HepG2 (cell line): Measurements from ENCODE around the gene SLA2. TPM values are rescaled to one million over a fixed set of nuclear protein-coding genes. Genes with fewer than 3 reads are reported as not detected.

Experiments
- CHCHD3 ChIP-seq: sonication (generic); formaldehyde crosslinking; IDR thresholded peaks from 2 replicates; pipeline ENCODE4 v1.8.0; 2022; ENCODE audit warnings: mild to moderate bottlenecking, missing genetic modification reagents, moderate library complexity
- DMTF1 ChIP-seq: sonication (generic); formaldehyde crosslinking; IDR thresholded peaks from 2 replicates; pipeline ENCODE4 v1.4.0; 2020; ENCODE audit warnings: mild to moderate bottlenecking, missing genetic modification reagents
- GTF2F1 ChIP-seq: fragments of 150-350 bp; IDR thresholded peaks from 2 replicates; pipeline ENCODE4 v1.6.1; 2014; ENCODE audit warnings: low read length
- IRX3 ChIP-seq: sonication (generic); formaldehyde crosslinking; IDR thresholded peaks from 2 replicates; pipeline ENCODE4 v1.8.1; 2023; ENCODE audit warnings: mild to moderate bottlenecking, low read depth, missing genetic modification reagents, borderline replicate concordance
- MAFK ChIP-seq, 2 experiments: IDR thresholded peaks in 1 of 2; conservative IDR thresholded peaks in 1 of 2; 2 replicates each; pipeline ENCODE4 v1.6.1; 2011; ENCODE audit warnings: improper control_type of control experiment in 2 of 2, low read length in 2 of 2
- MAX ChIP-seq: IDR thresholded peaks from 2 replicates; pipeline ENCODE4 v1.6.1; 2012; ENCODE audit warnings: inconsistent platforms
- MTERF4 ChIP-seq: sonication (generic); formaldehyde crosslinking; IDR thresholded peaks from 2 replicates; pipeline ENCODE4 v1.8.0; 2023; ENCODE audit warnings: mild to moderate bottlenecking, missing genetic modification reagents
- NFE2 ChIP-seq: sonication (generic); formaldehyde crosslinking; IDR thresholded peaks from 2 replicates; pipeline ENCODE4 v1.4.0; 2020; ENCODE audit warnings: missing genetic modification reagents
- REL ChIP-seq: sonication (generic); formaldehyde crosslinking; conservative IDR thresholded peaks from 2 replicates; pipeline ENCODE4 v1.8.0; 2022; ENCODE audit warnings: mild to moderate bottlenecking, missing genetic modification reagents, moderate library complexity
- SMAD9 ChIP-seq: sonication (generic); formaldehyde crosslinking; IDR thresholded peaks from 2 replicates; pipeline ENCODE4 v1.5.1; 2020; ENCODE audit warnings: mild to moderate bottlenecking, missing genetic modification reagents
- SNRNP70 ChIP-seq: fragments of 200-400 bp; formaldehyde crosslinking; IDR thresholded peaks from 2 replicates; pipeline ENCODE4 v1.6.1; 2017; ENCODE audit warnings: mild to moderate bottlenecking, low read depth, low read length, moderate library complexity
- SOX5 ChIP-seq: IDR thresholded peaks from 2 replicates; pipeline ENCODE4 v1.6.1; 2016; ENCODE audit warnings: borderline replicate concordance
- STAT5B ChIP-seq: sonication (generic); formaldehyde crosslinking; IDR thresholded peaks from 2 replicates; pipeline ENCODE4 v1.4.0; 2020; ENCODE audit warnings: missing genetic modification reagents
- THYN1 ChIP-seq: sonication (generic); formaldehyde crosslinking; IDR thresholded peaks from 2 replicates; pipeline ENCODE4 v1.8.1; 2023; ENCODE audit warnings: low read depth, mild to moderate bottlenecking, moderate library complexity, missing genetic modification reagents, borderline replicate concordance
- ZFP1 ChIP-seq: IDR thresholded peaks from 2 replicates; pipeline ENCODE4 v1.6.1; 2016
- ZFP36L2 ChIP-seq: sonication (generic); formaldehyde crosslinking; IDR thresholded peaks from 2 replicates; pipeline ENCODE4 v1.4.0; 2020; ENCODE audit warnings: missing genetic modification reagents
- ZNF234 ChIP-seq: sonication (generic); formaldehyde crosslinking; conservative IDR thresholded peaks from 2 replicates; pipeline ENCODE4 v1.5.1; 2020; ENCODE audit warnings: mild to moderate bottlenecking, missing genetic modification reagents
- ZNF274 ChIP-seq: sonication (generic); formaldehyde crosslinking; IDR thresholded peaks from 2 replicates; pipeline ENCODE4 v1.5.1; 2020; ENCODE audit warnings: mild to moderate bottlenecking, missing genetic modification reagents
- ZNF510 ChIP-seq: sonication (generic); formaldehyde crosslinking; IDR thresholded peaks from 2 replicates; pipeline ENCODE4 v1.4.0; 2020; ENCODE audit warnings: low read depth, mild to moderate bottlenecking, missing genetic modification reagents
- ZNF563 ChIP-seq: sonication (generic); formaldehyde crosslinking; IDR thresholded peaks from 2 replicates; pipeline ENCODE4 v1.8.0; 2022; ENCODE audit warnings: mild to moderate bottlenecking, moderate library complexity, missing genetic modification reagents
- ZNF577 ChIP-seq: sonication (generic); formaldehyde crosslinking; IDR thresholded peaks from 2 replicates; pipeline ENCODE4 v1.4.0; 2020; ENCODE audit warnings: mild to moderate bottlenecking, low read depth, missing genetic modification reagents, borderline replicate concordance
- ZNF660 ChIP-seq: sonication (generic); formaldehyde crosslinking; IDR thresholded peaks from 2 replicates; pipeline ENCODE4 v1.5.1; 2020; ENCODE audit warnings: mild to moderate bottlenecking, low read depth, missing genetic modification reagents, borderline replicate concordance
- ZNF768 ChIP-seq: sonication (generic); formaldehyde crosslinking; IDR thresholded peaks from 2 replicates; pipeline ENCODE4 v1.4.0; 2020; ENCODE audit warnings: missing genetic modification reagents
- polyA plus RNA-seq, 8 experiments: library from polyadenylated mRNA; depleted of rRNA in 3 of 8; stranded (reverse) in 7 of 8; unstranded in 1 of 8; fragments of >200 nt; fragmentation: Illumina TruSeq in 4 of 8; extraction: Trizol in 4 of 8; gene quantifications; 2 replicates each; pipeline versions ENCODE4 v1.2.1 to v1.2.3, GENCODE V29; 2011 to 2016; ENCODE audit warnings: low read depth in 4 of 8, missing spikeins in 1 of 8, mixed read lengths in 1 of 8; ENCODE audit not compliant: insufficient read depth in 1 of 8
- total RNA-seq, 5 experiments: library from RNA; depleted of rRNA; stranded (reverse); fragments of >200 nt; fragmentation: Illumina TruSeq; extraction: Trizol; gene quantifications; 2 replicates each; pipeline ENCODE4 v1.2.3, GENCODE V29; 2016; ENCODE audit warnings: low read depth in 1 of 5
- TF ChIP-seq, protein P1 (sequence below): IDR thresholded peaks from 2 replicates; pipeline ENCODE4 v1.6.1; 2016; ENCODE audit warnings: low read depth, control low read depth
- TF ChIP-seq, protein P2 (sequence below): sonication (generic); formaldehyde crosslinking; IDR thresholded peaks from 2 replicates; pipeline ENCODE4 v1.8.1; 2023; ENCODE audit warnings: mild to moderate bottlenecking, missing genetic modification reagents

The SLA2 gene
- total and polyA plus RNA-seq, 2 of the 13 experiments (the other 11 are each of a cell fraction or from before 2014, with no cell fraction given) = 1.6 to 3.6 TPM

- TF ChIP-seq ZFP1 (no peak), DMTF1 (CRISPR knock-in tag) (no peak), GTF2F1 (no peak), MAFK (conservative IDR thresholded peaks at IDR 0.05 in 1 of 2, IDR thresholded peaks at IDR 0.05 in 1 of 2; ENCODE audit: low read length in 2 of 2) (no peak), ZFP36L2 (no peak), ZNF577 (CRISPR knock-in tag) (no peak), ZNF510 (no peak), SMAD9 (no peak), CHCHD3 (no peak), ZNF660 (CRISPR knock-in tag) (no peak), NFE2 (CRISPR knock-in tag) (0 out of 2 replicates have a peak, but pooled peaks have one; percentile 10), MTERF4 (CRISPR knock-in tag) (no peak; the same call in 1 of the 2 replicates), ZNF563 (CRISPR knock-in tag) (no peak), SNRNP70 (no peak), ZNF274 (CRISPR knock-in tag) (no peak), ZNF234 (no peak), ZNF768 (CRISPR knock-in tag) (no peak), STAT5B (CRISPR knock-in tag) (no peak), SOX5 (peak; percentile 59; the same call in 1 of the 2 replicates), THYN1 (CRISPR knock-in tag) (no peak), IRX3 (no peak), REL (CRISPR knock-in tag) (no peak), MAX (peak; percentile 77)
- TF ChIP-seq, protein P1, sequence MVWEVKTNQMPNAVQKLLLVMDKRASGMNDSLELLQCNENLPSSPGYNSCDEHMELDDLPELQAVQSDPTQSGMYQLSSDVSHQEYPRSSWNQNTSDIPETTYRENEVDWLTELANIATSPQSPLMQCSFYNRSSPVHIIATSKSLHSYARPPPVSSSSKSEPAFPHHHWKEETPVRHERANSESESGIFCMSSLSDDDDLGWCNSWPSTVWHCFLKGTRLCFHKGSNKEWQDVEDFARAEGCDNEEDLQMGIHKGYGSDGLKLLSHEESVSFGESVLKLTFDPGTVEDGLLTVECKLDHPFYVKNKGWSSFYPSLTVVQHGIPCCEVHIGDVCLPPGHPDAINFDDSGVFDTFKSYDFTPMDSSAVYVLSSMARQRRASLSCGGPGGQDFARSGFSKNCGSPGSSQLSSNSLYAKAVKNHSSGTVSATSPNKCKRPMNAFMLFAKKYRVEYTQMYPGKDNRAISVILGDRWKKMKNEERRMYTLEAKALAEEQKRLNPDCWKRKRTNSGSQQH (CRISPR knock-in tag) = peak; percentile 99
- TF ChIP-seq, protein P2, sequence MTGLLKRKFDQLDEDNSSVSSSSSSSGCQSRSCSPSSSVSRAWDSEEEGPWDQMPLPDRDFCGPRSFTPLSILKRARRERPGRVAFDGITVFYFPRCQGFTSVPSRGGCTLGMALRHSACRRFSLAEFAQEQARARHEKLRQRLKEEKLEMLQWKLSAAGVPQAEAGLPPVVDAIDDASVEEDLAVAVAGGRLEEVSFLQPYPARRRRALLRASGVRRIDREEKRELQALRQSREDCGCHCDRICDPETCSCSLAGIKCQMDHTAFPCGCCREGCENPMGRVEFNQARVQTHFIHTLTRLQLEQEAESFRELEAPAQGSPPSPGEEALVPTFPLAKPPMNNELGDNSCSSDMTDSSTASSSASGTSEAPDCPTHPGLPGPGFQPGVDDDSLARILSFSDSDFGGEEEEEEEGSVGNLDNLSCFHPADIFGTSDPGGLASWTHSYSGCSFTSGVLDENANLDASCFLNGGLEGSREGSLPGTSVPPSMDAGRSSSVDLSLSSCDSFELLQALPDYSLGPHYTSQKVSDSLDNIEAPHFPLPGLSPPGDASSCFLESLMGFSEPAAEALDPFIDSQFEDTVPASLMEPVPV (CRISPR knock-in tag) = no peak
Observed at GRCh38 chr20:36607586-36608387, 38.2 kb downstream of the SLA2 start (continued).
